Ascending aorta (tissue), 2 donors: Measurements from ENCODE around the gene SGSM1. TPM values are rescaled to one million over a fixed set of nuclear protein-coding genes. Genes with fewer than 3 reads are reported as not detected.

Source experiments
- DNase-seq, 2 donors: peaks; one replicate each; pipeline ENCODE4 v3.0.0-alpha.2; 2019; ENCODE audit warnings: low spot score in 2 of 2
- H3K27ac ChIP-seq, 2 donors: fragments of 200-600 bp; sonication (generic); one replicate each; pipeline ENCODE4 v1.5.1; 2016 to 2017; ENCODE audit warnings: mild to moderate bottlenecking in 1 of 2
- H3K27me3 ChIP-seq: fragments of 200-600 bp; sonication (generic); one replicate; pipeline ENCODE4 v1.5.1; 2017
- H3K36me3 ChIP-seq, 2 donors: fragments of 200-600 bp; sonication (generic); one replicate each; pipeline ENCODE4 v1.5.1; 2016
- H3K4me1 ChIP-seq, 2 donors: fragments of 200-600 bp; sonication (generic); one replicate each; pipeline ENCODE4 v1.5.1; 2016 to 2017; ENCODE audit warnings: mild to moderate bottlenecking in 1 of 2
- H3K4me3 ChIP-seq, 2 donors: fragments of 200-600 bp; sonication (generic); one replicate each; pipeline ENCODE4 v1.5.1; 2016 to 2017; ENCODE audit warnings: mild to moderate bottlenecking in 1 of 2
- H3K9me3 ChIP-seq, 2 donors: fragments of 200-600 bp; sonication (generic); one replicate each; pipeline ENCODE4 v1.5.1; 2016
- CTCF ChIP-seq, 3 experiments: fragments of 200-600 bp in 2 of 3; fragments of 450-650 bp in 1 of 3; sonication (generic) in 2 of 3; IDR thresholded peaks; one replicate each; pipeline ENCODE4 v1.5.1; 2016 to 2019; ENCODE audit warnings: antibody characterized with exemption in 3 of 3, mild to moderate bottlenecking in 1 of 3, moderate library complexity in 1 of 3
- intact Hi-C: fragments of 100-400 bp; cut with DNase I; formaldehyde crosslinking; loops from one replicate; pipeline ENCODE4 v1.15.1; 2023
- total RNA-seq: library from RNA; depleted of rRNA; stranded (reverse); fragments of >200 nt; gene quantifications from one replicate; pipeline ENCODE4 v1.1.0, GENCODE V29; 2016

Gene SGSM1
- total RNA-seq, 1 donor from 2014 or later, result 4.2 TPM

DNA sequence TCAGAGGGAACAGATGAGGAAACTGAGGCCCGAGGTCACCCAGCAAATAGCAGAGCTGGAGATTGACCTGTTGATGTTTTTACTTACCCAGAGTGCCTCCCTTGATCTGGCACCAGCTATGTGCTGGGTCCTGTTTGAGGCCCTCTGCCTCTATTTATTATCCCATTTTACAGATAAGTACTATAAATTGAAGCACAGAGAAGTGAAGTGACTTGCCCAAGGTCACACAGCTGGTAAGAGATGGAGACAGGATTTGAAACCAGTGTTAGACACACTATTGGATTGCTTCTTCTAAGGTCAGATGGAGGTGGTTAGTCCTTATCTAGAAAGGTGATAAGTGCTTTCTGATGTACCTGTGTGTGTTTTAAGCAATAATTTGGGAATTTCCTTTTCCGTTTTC lies 13.5 kb downstream of the SGSM1 start:
- intact Hi-C loops, result no loop called here
- no peak for TF ChIP-seq CTCF (IDR thresholded peaks at IDR 0.05)
- no peaks in the 10 kb centered on the region for H3K27me3 ChIP-seq

GRCh38 chr22:24819911-24820461 lies 14.0 kb downstream of the SGSM1 start:
- Histone ChIP-seq H3K4me3 (no peak overlapping the region), H3K36me3 (no peaks in the 10 kb centered on the region), H3K27ac (no peak overlapping the region), H3K9me3 (no peaks in the 10 kb centered on the region), H3K4me1 (peaks cover 0 to 11% of the 10 kb centered on the region in 2 donors), H3K27me3 (no peaks in the 10 kb centered on the region)
- intact Hi-C loops, result no loop called here
- no peak for TF ChIP-seq CTCF (IDR thresholded peaks at IDR 0.05)
- DNase-seq, result peak in 1 of 2 donors; percentile 73

More for the DNA sequence above, 13.5 kb downstream of the SGSM1 start:
- Histone ChIP-seq H3K36me3 (no peaks in the 10 kb centered on the region), H3K4me1 (peaks cover 0 to 11% of the 10 kb centered on the region in 2 donors), H3K4me3 (no peak overlapping the region), H3K27ac (no peak overlapping the region), H3K9me3 (no peaks in the 10 kb centered on the region)
- DNase-seq, result no peak

GRCh38 chr22:24822471-24822870 lies 16.5 kb downstream of the SGSM1 start:
- Histone ChIP-seq H3K4me1 (peaks cover 0 to 11% of the 10 kb centered on the region in 2 donors), H3K27me3 (no peaks in the 10 kb centered on the region), H3K9me3 (no peaks in the 10 kb centered on the region), H3K36me3 (no peaks in the 10 kb centered on the region), H3K27ac (no peak overlapping the region), H3K4me3 (no peak overlapping the region)
- no peak for DNase-seq
- no peak for TF ChIP-seq CTCF (IDR thresholded peaks at IDR 0.05)
- intact Hi-C loops, result no loop called here

- no peak overlapping the region for H3K27ac ChIP-seq
- no peak for TF ChIP-seq CTCF (IDR thresholded peaks at IDR 0.05)
- intact Hi-C loops, result no loop called here
These were observed 17.8 kb downstream of the SGSM1 start for GRCh38 chr22:24823787-24824186.

GRCh38 chr22:24824250-24824649 lies 18.2 kb downstream of the SGSM1 start:
- Histone ChIP-seq H3K4me3 (no peak overlapping the region), H3K27me3 (no peaks in the 10 kb centered on the region), H3K4me1 (peaks cover 0 to 11% of the 10 kb centered on the region in 2 donors), H3K36me3 (no peaks in the 10 kb centered on the region), H3K9me3 (no peaks in the 10 kb centered on the region), H3K27ac (no peak overlapping the region)
- DNase-seq, result no peak
- intact Hi-C loops, result no loop called here
- no peak for TF ChIP-seq CTCF (IDR thresholded peaks at IDR 0.05)

More at GRCh38 chr22:24823787-24824186, 17.8 kb downstream of the SGSM1 start:
- Histone ChIP-seq H3K4me1 (peaks cover 0 to 11% of the 10 kb centered on the region in 2 donors), H3K36me3 (no peaks in the 10 kb centered on the region), H3K4me3 (no peak overlapping the region), H3K9me3 (no peaks in the 10 kb centered on the region), H3K27me3 (no peaks in the 10 kb centered on the region)
- DNase-seq, result no peak

GRCh38 chr22:24824915-24825314 lies 18.9 kb downstream of the SGSM1 start:
- peaks cover 0 to 7% of the 10 kb centered on the region in 2 donors for H3K4me1 ChIP-seq
- H3K4me3 ChIP-seq, result no peak overlapping the region
- no peaks in the 10 kb centered on the region for H3K27me3 ChIP-seq
- H3K36me3 ChIP-seq, result no peaks in the 10 kb centered on the region
- no peak for DNase-seq
- intact Hi-C loops, result no loop called here
- H3K27ac ChIP-seq, result no peak overlapping the region
- no peaks in the 10 kb centered on the region for H3K9me3 ChIP-seq
- no peak for TF ChIP-seq CTCF (IDR thresholded peaks at IDR 0.05)
